OCI-LY7 (cell line): Measurements from ENCODE around the gene NSA2.

Experiments
- CTCF ChIP-seq: fragments of 200-600 bp; sonication (generic); conservative IDR thresholded peaks from 2 replicates; pipeline ENCODE4 v1.5.1; 2014; ENCODE audit warnings: mild to moderate bottlenecking, antibody characterized with exemption, low read length, moderate library complexity, mixed read lengths
- EZH2phosphoT487 ChIP-seq: fragments of 200-600 bp; sonication (generic); IDR thresholded peaks from 2 replicates; pipeline ENCODE4 v1.6.1; 2018; ENCODE audit warnings: low read depth, borderline replicate concordance, mild to moderate bottlenecking, mixed run types, antibody characterized with exemption, low read length, moderate library complexity, mixed read lengths

- TF ChIP-seq CTCF (no peak), EZH2phosphoT487 (no peak)
Observed at GRCh38 chr5:74810915-74811314, 43.9 kb downstream of the NSA2 start.
